Activated CD8-positive, alpha-beta memory T cell treated with anti-CD3 and anti-CD28 coated beads for 36 hours (primary cell): ENCODE measurements around the gene LRRC75A. TPM values are rescaled to one million over a fixed set of nuclear protein-coding genes. Genes with fewer than 3 reads are reported as not detected.

Source experiments
- CTCF ChIA-PET: fragments of 350-600 bp; sonication (Branson Sonifier 250); formaldehyde crosslinking; loops from one replicate; lab custom pipeline; 2021; ENCODE audit warnings: antibody characterized with exemption; lab: Charles Lee
- POLR2A ChIA-PET: fragments of 350-600 bp; sonication (Branson Sonifier 250); formaldehyde crosslinking; loops from one replicate; lab custom pipeline; 2021; ENCODE audit warnings: antibody characterized with exemption; lab: Charles Lee
- total RNA-seq, 2 experiments: library from RNA; stranded (reverse); gene quantifications; one replicate each; pipeline ENCODE4 v1.2.3, GENCODE V29; 2021

LRRC75A gene
- total RNA-seq, 2 experiments from 2014 or later, result 1.6 to 1.8 TPM

DNA sequence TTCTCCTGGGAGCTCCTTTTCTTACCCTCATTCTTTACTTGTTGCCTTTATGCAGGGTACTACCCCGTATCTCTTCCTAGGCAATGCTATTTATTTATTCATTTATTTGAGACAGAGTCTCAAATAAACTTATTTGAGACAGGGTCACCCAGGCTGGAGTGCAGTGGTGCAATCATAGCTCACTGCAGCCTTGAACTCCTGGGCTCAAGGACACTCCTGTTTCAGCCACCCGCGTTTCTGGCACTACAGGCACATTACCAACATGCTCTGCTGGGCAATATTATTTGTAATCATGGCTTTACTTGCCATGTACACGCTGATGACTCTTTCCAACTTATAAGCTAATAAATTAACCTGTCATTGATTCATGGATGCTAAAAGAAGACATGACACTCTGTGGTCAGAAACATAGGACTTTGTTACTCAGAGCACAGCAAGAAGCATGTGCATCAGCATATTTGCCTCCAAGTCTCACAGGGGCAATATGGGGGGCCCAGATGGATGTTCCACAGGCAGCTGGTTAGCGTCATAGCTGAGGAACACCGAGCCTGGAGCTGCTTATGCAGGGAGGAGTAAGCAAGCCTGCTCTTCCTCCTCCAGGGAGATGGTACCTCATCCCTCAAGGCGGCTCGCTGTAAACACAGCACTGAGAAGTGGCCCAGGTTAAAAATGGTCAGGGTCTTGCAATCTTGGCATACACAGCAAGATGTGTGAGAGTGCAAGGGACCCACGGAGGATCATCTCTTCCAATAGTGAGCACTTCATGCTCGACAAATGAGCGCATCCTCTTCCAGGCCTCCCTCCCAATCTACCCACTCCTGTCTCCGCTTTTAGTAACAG lies 4.2 kb upstream of the LRRC75A start:
- CTCF ChIA-PET, result interaction anchor here (1.5 kb wide), 1 partner anchor 26 kb away, joined by 4 read pairs; no protein-coding TSS in a partner anchor
- POLR2A ChIA-PET, result no interaction called here

GRCh38 chr17:16495561-16495960 lies 3.6 kb upstream of the LRRC75A start:
- ChIA-PET POLR2A (no interaction called here), CTCF (interaction anchor here (1.5 kb wide), 1 partner anchor 27 kb away, joined by 4 read pairs; no protein-coding TSS in a partner anchor)

DNA sequence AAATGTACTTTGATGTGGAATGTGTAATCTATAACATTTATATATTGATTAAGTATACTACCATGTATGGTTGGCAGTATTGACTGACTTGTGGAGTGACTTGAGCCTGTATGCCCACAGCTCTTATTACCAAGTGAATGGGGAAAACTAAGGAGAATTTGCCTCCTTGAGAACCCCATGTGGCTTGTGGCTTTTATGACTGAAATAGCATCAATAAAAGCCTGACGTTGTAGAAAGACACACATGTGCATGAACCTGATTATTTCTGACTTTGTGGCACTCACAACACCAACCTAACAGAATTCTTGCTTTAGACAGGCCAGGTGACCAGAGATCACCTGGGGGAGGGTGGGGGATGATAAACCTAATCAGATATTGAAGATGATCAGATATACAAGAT lies 2.1 kb upstream of the LRRC75A start:
- POLR2A ChIA-PET, result no interaction called here
- CTCF ChIA-PET, result no interaction called here

GRCh38 chr17:16493531-16494046 lies 1.6 kb upstream of the LRRC75A start:
- CTCF ChIA-PET, result interaction anchor here (2.0 kb wide), 1 partner anchor 40 kb away, joined by 6 read pairs; no protein-coding TSS in a partner anchor
- POLR2A ChIA-PET, result no interaction called here

GRCh38 chr17:16492613-16493530 lies 879 bp upstream of the LRRC75A start:
- ChIA-PET CTCF (interaction anchor here (2.0 kb wide), 1 partner anchor 40 kb away, joined by 6 read pairs; no protein-coding TSS in a partner anchor), POLR2A (no interaction called here)

DNA sequence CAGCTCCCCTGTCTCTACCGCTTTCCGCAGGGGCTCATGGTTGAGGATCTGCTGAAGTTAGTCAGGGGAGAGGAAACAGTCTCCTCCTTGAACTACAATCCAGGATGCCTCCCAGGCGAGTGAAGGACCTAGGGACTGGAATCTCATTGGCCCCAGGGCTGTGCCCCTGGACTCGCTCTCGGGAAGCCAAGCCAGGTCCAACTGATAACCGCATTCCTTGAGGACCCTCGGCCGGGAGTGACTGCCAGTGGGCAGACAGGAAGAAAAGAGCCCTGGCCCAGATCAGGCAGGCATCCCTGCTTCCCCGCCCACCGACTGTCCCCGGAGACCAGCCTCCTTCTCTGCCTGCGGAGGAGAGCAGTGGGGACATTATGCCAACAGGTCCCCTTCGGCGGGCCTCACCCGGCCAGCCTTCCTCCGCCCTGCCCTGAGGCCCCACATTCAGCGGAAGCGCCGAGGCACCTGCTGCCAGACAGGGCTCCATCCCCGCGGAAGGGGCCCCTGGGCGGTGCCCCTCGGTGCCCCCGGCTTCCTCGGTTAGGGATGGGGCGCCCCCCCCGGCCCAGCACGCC lies 776 bp downstream of the LRRC75A start:
- POLR2A ChIA-PET, result no interaction called here
- CTCF ChIA-PET, result no interaction called here

DNA sequence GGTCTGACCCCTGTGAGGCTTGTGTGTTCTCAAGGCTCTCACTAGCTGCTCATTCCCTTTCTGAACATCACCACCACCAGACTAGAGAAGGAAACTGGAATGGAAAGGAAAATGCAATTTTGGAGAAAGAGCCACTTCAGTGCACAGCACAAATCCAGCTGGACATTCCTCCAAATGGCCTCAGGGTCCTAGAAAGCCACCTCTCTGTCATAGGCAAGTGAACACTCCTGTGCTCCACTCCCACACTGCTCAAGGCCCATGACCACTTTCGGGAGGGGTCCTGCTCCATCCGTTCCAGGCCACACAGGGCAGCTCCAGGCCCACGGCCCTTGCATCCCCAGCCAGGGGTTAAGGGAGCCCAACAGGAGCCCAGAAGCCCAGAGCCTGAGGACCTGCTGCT lies 2.6 kb downstream of the LRRC75A start:
- ChIA-PET POLR2A (no interaction called here), CTCF (no interaction called here)

DNA sequence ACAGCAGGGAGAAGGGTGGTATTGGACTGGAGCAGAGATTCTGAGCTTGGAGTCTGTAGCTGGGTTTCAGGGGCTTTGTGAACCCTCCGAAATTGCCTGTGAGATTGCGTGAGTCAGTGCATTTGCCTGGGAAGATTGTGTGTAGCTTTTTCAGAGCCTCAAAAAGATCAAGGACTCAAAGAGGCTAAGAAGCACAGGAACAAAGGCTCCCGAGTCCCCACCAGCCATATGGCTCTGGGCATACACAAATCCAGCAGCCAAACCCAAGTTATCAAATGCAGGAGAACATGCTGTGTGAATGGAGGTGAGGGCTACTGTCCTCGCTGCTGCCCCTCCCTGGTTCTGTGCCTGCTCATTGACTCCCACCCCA lies 3.0 kb downstream of the LRRC75A start:
- POLR2A ChIA-PET, result no interaction called here
- CTCF ChIA-PET, result no interaction called here

DNA sequence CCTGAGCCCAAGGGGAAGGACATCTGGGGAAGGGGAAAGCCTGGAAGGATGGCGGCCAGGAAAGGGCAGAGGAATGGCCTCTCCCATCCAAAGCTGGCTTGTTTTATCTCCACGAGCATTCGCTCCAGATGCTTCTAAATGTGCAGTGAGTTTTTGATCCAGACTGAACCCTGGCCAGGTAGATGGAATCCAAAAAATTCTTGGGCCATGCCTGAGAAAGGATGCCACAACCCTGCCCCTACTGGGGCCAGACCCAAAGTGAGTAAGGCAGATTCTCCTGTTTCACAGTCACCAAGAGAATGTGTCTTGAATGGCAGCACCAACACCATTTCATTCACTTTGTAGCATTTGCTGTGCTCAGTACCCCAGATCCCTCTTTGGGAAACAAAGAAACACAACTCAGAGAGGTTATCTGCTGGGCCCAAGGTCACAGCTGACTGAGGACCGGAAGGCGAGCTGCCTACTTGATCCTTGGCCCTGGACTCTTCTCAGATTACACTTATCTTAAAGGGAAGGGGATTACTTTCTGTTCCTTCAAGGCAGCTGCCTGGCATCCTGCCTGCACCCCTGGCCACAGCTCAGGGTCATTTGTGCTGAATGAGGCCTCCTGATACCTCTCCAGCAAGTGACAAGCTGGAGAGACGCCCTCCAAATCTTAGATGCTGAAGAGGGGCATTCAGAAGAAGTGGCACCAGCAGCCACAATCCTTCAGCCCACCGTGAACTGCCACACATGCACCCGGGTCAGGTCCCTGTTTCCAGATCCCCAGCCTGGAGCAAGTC lies 3.6 kb downstream of the LRRC75A start:
- ChIA-PET CTCF (no interaction called here), POLR2A (no interaction called here)

GRCh38 chr17:16486373-16487250 lies 5.4 kb downstream of the LRRC75A start:
- CTCF ChIA-PET, result no interaction called here
- POLR2A ChIA-PET, result no interaction called here

GRCh38 chr17:16484445-16485175 lies 7.4 kb downstream of the LRRC75A start:
- ChIA-PET CTCF (interaction anchor here (0.7 kb wide), 1 partner anchor 37 kb away, joined by 3 read pairs; no protein-coding TSS in a partner anchor), POLR2A (no interaction called here)

DNA sequence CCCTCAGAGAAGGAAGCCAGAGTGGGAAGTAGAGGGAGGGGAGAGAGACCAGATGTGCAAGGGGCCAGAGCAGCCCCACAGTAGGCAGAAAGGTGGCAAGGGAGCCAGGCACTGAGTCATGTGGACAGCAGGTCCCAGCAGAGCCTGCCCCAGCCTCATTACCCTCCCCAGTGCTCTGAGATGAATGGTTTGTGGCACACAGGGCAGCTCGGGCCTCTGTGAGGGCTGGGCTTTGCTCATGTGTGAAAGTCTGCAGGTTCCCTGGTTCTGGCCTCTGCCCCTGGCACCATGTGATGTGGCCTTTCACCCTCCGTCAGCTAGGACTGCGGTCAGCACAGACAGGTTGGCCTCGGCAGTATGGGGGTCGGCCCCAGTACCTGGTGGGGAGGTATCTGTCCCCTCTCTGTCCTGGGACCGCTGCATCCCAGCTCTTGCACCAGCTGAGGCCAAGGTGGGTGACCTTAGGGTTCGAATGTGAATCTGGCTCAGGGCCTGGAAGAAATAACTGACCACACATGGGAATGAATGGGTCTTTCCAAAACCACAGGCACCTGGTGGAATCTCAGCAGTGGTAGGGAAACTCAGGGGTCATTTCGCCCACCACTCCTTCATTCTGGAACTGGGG lies 8.9 kb downstream of the LRRC75A start:
- ChIA-PET CTCF (no interaction called here), POLR2A (no interaction called here)

DNA sequence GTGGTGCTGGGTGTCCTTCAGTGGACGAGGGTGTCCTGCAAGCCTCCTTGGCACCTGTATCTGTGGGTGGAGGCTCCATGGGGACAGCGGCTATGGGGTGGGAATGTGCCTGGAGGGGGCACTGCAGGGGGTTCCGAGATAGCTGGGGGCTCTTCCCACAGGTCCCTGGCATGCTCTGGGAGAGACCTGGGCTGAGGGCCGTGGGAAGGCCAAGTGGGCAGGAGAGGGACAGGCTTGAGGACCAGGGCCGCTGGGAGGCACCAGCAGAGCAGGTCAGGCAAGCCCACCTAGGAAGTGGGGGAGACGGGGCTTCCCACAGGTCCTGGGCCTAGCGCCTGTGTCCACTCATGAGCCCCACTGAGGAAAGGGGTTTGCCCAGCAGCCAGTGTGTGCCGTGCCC lies 9.7 kb downstream of the LRRC75A start:
- ChIA-PET CTCF (no interaction called here), POLR2A (no interaction called here)

DNA sequence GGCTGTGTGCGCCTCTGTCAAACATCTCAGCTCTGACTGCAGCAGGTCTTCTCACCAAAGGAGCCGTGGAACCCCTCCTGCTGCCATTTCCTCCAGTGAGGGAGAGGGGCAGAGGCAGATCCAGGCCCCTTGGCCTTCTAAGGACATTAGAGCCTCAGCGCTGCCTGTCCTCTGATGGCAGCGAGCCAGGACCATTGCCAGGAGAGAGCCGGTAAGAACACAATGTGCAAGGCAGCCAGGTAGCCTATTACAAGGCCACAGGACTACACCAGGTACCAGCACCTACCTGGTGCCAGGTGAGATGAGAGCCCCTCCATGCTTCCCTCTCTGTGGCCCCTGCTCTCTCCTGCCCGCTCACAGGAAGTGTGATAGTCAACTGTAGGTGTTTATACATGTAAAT lies 11.0 kb downstream of the LRRC75A start:
- CTCF ChIA-PET, result no interaction called here
- POLR2A ChIA-PET, result no interaction called here

- CTCF ChIA-PET, result interaction anchor here (1.2 kb wide), 1 partner anchor 11 kb away, joined by 3 read pairs; no protein-coding TSS in a partner anchor
- POLR2A ChIA-PET, result no interaction called here
Observed at GRCh38 chr17:16479264-16479663, 12.7 kb downstream of the LRRC75A start.

DNA sequence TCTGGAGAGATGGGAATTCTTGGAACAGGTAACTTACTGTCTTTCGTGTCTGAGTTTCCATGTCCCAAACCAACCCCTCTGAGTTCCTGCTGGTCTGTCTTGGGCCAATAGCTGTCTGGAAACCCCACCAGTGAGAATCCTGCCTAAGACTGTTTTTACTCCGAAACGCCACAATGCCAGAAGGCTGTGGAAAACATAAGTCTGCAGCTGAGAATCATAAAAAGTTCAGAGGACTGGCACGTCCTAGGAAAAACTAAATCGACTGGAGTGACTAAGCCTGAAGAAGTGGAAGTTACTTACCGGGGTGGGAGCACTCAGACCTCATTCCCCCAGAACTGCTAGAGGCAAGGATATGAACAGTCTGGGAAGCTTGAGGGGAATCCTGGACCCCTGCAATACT lies 13.3 kb downstream of the LRRC75A start:
- ChIA-PET POLR2A (no interaction called here), CTCF (no interaction called here)

GRCh38 chr17:16477666-16478065 lies 14.3 kb downstream of the LRRC75A start:
- ChIA-PET CTCF (no interaction called here), POLR2A (no interaction called here)
